IPS DF 19.7 (cell line): ENCODE results near the gene NUMBL.
"Not testable (repeated sequence)": the region's sequence is repeated elsewhere in the genome, so short reads cannot be mapped to it uniquely, and the experiment has no call there.

Experiments
- DNase-seq: peaks from one replicate; pipeline ENCODE4 v3.0.0-alpha.2; 2013; ENCODE audit warnings: low read depth, low spot score

Gene NUMBL

GRCh38 chr19:40630571-40631160, 59.8 kb downstream of the NUMBL start:
- no peak for DNase-seq

DNA sequence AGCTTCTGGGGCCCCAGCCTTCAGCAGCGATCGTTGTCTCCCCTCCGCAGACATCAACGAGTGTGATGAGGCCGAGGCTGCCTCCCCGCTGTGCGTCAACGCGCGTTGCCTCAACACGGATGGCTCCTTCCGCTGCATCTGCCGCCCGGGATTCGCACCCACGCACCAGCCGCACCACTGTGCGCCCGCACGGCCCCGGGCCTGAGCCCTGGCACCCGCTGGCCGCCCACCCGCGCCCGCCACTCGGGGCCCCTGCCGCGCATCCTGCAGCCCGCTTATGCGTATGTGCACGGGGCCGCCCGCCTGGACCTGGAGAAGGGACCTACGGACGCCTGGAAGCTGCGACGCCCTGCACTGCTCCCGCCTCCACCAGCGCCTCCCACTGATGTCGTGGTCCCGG, 61.1 kb downstream of the NUMBL start:
- DNase-seq, result no peak

GRCh38 chr19:40627486-40628279, 62.8 kb downstream of the NUMBL start:
- DNase-seq, result no peak

DNA sequence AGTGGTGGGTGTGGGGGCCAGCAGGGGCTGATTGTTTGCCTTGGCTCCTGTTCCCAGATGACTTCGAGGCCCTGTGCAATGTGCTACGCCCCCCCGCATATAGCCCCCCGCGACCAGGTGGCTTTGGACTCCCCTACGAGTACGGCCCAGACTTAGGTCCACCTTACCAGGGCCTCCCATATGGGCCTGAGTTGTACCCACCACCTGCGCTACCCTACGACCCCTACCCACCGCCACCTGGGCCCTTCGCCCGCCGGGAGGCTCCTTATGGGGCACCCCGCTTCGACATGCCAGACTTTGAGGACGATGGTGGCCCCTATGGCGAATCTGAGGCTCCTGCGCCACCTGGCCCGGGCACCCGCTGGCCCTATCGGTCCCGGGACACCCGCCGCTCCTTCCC, 63.5 kb downstream of the NUMBL start:
- DNase-seq, result no peak

DNA sequence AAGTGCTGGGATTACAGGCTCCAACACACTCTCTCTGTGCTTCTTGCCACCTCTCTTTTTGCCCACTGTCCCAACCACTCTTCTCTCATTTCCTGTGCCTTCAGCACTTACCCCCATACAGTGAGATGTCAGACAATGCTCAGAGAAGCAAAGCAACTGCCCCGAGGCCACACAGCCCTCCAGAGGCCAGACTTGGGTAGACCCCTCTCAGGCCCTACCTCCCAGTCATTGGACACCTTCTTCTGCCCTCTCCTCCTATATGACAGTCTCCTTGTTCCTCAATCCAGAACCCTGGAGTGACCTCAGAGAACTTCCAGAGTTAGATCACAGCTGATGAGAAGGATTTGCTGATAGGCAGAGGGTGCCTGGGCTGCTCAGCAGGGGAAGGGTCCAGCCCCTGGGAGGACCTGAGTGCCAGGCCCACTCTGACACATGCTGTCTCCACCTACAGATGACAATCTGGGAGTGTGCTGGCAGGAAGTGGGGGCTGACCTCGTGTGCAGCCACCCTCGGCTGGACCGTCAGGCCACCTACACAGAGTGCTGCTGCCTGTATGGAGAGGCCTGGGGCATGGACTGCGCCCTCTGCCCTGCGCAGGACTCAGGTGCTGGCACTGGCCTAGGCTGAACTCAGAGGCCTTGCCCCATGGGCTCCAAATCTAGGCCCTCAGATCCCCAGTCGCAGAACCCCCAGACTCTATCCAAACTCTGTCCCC, 64.9 kb downstream of the NUMBL start:
- DNase-seq, result no peak

DNA sequence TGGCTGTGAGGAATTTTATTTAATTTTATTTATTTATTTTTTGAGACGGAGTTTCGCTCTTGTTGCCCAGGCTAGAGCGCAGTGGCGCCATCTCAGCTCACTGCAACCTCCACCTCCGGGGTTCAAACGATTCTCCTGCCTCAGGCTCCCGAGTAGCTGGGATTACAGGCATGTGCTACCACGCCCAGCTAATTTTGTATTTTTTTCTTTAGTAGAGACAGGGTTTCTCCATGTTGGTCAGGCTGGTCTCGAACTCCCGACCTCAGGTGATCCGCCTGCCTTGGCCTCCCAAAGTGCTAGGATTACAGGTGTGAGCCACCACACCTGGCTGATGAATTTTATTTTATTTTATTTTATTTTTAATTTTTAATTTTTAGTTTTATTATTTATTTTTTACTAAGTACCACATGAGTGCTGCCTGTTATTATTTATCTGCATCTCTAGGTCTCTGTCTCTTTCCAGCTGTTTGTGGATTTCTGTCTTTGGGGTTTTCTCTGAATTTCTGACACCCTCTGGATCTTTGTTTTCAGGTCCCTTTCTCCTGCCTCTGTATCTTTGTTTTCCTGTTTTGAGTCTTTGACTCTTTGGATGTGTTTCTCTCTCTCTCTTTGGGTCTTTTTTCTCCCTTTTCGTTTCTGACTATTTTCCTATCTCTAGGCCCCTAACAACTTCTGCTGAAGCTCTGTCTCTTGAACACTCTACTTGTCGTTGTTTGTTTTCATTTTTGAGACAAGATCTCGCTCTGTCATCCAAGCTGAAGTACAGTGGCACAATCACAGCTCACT, 65.9 kb downstream of the NUMBL start:
- not testable (repeated sequence) for DNase-seq

- DNase-seq, result no peak
Observed at GRCh38 chr19:40623403-40624251, 66.8 kb downstream of the NUMBL start.

DNA sequence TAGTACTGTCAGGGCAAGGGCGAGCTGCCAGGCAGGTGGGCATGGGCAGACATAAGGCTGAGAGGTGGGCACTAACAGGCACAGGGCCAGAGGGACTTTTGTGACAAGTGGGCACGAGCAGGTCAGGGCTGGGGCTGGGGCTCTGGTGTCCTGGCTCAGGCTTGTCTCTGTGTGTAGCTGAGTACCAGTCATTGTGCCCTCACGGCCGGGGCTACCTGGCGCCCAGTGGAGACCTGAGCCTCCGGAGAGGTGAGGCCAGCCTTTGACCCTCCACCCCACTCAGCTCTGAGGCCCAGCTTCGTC, 67.7 kb downstream of the NUMBL start:
- no peak for DNase-seq

DNA sequence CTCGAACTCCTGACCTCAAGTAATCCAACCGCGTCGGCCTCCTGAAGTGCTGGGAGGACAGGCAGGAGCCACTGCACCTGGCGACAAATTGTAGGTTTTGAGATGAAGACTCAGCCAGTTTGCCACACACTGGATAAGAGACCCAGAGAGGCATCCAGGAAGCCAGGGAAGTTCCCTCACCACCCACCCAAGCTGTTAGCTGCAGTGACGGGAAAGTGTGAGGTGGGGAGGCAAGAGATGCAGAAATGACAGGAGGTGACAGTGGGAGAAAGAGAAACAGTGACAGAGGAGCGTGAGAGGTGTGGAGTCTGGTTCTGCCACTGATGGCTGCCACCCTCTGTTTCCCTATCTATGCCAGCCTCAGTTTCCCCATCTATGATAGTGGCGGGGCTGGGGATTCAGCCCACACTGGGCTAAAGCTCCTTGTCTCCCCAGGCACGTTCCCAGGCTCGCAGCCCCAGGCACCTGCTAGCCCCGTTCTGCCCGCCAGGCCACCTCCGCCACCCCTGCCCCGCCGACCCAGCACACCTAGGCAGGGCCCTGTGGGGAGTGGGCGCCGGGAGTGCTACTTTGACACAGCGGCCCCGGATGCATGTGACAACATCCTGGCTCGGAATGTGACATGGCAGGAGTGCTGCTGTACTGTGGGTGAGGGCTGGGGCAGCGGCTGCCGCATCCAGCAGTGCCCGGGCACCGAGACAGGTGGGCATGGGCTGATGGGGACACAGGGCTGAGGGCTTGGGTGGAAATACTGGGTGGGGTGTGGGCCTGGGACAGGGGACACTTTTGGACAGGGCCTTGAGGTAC, 68.3 kb downstream of the NUMBL start:
- no peak for DNase-seq

- DNase-seq, result no peak
Observed at GRCh38 chr19:40621283-40621682, 69.2 kb downstream of the NUMBL start.

- DNase-seq, result no peak
Observed at GRCh38 chr19:40620161-40620485, 70.3 kb downstream of the NUMBL start.

DNA sequence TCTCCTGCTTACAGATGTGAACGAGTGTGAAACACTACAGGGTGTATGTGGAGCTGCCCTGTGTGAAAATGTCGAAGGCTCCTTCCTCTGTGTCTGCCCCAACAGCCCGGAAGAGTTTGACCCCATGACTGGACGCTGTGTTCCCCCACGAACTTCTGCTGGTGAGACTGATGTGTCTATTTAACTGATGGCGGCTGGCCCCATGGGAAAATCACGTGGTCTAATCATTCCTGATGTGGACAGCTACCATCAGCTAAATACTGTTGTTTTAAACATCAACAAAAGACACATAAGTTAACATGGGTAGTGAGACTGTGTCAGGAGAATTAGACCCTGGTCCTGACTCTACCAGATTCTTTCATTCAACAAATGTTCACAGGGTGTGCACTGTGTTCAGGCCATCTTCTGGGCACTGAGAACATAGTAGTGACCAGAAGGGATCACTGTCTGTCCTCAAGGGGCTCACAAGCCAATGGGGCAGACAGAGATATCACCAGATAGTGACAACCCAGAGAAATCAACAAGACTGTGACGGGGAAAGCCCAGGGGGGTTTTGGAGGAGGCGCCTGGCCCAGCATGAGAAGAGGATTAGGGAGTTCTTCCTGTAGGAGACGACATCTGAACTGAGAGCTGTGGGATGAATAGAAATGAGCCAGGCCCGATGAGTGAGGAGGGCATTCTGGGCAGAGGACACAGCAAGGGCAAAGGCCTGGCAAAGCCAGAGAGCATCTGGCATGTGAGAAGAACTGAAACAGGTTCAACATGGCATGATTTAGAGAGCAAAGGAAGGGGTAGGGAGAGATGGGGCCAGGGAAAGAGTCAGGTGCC, 70.9 kb downstream of the NUMBL start:
- DNase-seq, result no peak

DNA sequence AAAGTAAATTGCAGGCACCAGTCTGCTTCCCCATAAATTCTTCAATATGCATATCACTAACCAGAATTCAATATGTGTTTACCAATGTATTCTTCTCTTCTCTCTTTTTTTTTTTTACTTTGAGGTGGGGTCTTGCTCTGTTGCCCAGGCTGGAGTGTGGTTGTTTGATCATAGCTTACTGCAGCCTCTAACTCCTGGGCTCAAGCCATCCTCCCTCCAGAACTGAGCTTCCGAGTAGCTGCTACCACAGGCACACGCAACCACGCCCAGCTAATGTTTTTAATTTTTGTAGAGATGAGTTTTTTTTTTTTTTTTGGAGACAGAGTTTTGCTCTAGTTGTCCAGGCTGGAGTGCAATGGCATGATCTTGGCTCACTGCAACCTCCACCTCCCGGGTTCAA, 72.5 kb downstream of the NUMBL start:
- DNase-seq, result no peak

DNA sequence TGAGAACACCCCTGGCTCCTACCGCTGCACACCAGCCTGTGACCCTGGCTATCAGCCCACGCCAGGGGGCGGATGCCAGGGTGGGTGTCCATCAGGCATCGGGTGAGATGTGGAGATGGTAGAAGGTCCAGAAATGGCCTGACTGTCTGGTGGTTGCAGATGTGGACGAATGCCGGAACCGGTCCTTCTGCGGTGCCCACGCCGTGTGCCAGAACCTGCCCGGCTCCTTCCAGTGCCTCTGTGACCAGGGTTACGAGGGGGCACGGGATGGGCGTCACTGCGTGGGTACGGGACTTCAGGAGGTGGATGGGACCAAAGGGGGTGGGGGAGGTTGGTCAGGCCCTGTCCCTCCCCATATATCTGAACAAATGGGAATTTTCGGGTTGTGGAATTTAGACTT, 73.5 kb downstream of the NUMBL start:
- DNase-seq, result no peak

DNA sequence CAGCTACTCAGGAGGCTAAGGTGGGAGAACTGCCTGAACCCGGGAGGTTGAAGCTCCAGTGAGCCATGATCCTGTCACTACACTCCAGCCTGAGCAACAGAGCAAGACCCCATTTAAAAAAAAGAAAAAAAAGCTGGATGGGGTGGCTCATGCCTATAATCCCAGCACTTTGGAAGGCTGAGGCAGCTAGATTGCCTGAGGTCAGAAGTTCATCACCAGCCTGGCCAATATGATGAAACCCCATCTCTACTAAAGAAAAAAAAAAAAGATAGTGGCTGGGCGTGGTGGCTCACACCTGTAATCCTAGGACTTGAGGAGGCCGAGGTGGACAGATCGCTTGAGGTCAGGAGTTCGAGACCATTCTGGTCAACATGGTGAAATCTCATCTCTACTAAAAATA, 74.3 kb downstream of the NUMBL start:
- DNase-seq, result no peak
